ENCODE measurements around the gene AKT2. TPM values are rescaled to one million over a fixed set of nuclear protein-coding genes. Genes with fewer than 3 reads are reported as not detected.

Gene AKT2
- total RNA-seq, 1 experiment from 2014 or later = 150 TPM

- H4K8ac ChIP-seq (replicated peaks; ENCODE audit: insufficient read length, low read depth, low read length) = no peak overlapping the region
- no peak overlapping the region for H3K56ac ChIP-seq (ENCODE audit: insufficient read length, low read depth, low read length)
- Mint-ChIP-seq H3K36me3 (ENCODE audit: insufficient read depth in 1 of 3, low read depth in 3 of 3) (peaks cover 20 to 52% (median 44%) of the 10 kb centered on the region in 3 experiments), H3K4me1 (peaks cover 16% of the 10 kb centered on the region in 2 experiments), H3K4me3 (no peak overlapping the region), H3K27me3 (ENCODE audit: low read depth) (no peaks in the 10 kb centered on the region), H3K9me3 (no peaks in the 10 kb centered on the region), H3K27ac (no peak overlapping the region)
- H2BK120ac ChIP-seq (ENCODE audit: low read depth, low read length, poor library complexity, severe bottlenecking) = no peak overlapping the region
- H3K18ac ChIP-seq (ENCODE audit: insufficient read length, low read depth, low read length) = no peak overlapping the region
- H3K27ac ChIP-seq (ENCODE audit: insufficient read length, low read depth, low read length) = no peak overlapping the region
- H2BK12ac ChIP-seq (ENCODE audit: insufficient read length, low read depth, low read length) = no peak overlapping the region
- no peak overlapping the region for H3K14ac ChIP-seq (ENCODE audit: insufficient read depth, low read length)
- WGBS (ENCODE audit: extremely low coverage, insufficient read length, low lambda C conversion rate) = no CpG with 5 or more reads among the region's 9 CpGs
- no peaks in the 10 kb centered on the region for H3K9me3 ChIP-seq (ENCODE audit: control insufficient read depth, low read depth, low read length)
- no peak overlapping the region for H3K4me2 ChIP-seq (ENCODE audit: insufficient read depth, insufficient read length, low read length)
- H2BK15ac ChIP-seq (ENCODE audit: low read depth, low read length) = no peak overlapping the region
- no peaks in the 10 kb centered on the region for H3K23me2 ChIP-seq (ENCODE audit: insufficient read length, low read depth, low read length, poor library complexity, severe bottlenecking)
- no peak overlapping the region for H3K4ac ChIP-seq (ENCODE audit: low read depth, low read length)
- H4K5ac ChIP-seq (ENCODE audit: insufficient read length, low read depth, low read length) = no peak overlapping the region
- no peak overlapping the region for H2BK20ac ChIP-seq (ENCODE audit: low read depth, low read length, poor library complexity, severe bottlenecking)
- peaks cover 2% of the 10 kb centered on the region for H4K20me1 ChIP-seq (ENCODE audit: control insufficient read depth, insufficient read depth, insufficient read length)
- no peak for DNase-seq
- H3K27me3 ChIP-seq (ENCODE audit: insufficient read depth, low read length) = no peaks in the 10 kb centered on the region
- no peak overlapping the region for H2AK5ac ChIP-seq (ENCODE audit: insufficient read length, low read length)
- H2AFZ ChIP-seq (ENCODE audit: low read length) = no peak overlapping the region
- no peaks in the 10 kb centered on the region for H3K79me1 ChIP-seq (ENCODE audit: insufficient read depth, low read depth, low read length, poor library complexity, severe bottlenecking)
- TF ChIP-seq, protein P1, sequence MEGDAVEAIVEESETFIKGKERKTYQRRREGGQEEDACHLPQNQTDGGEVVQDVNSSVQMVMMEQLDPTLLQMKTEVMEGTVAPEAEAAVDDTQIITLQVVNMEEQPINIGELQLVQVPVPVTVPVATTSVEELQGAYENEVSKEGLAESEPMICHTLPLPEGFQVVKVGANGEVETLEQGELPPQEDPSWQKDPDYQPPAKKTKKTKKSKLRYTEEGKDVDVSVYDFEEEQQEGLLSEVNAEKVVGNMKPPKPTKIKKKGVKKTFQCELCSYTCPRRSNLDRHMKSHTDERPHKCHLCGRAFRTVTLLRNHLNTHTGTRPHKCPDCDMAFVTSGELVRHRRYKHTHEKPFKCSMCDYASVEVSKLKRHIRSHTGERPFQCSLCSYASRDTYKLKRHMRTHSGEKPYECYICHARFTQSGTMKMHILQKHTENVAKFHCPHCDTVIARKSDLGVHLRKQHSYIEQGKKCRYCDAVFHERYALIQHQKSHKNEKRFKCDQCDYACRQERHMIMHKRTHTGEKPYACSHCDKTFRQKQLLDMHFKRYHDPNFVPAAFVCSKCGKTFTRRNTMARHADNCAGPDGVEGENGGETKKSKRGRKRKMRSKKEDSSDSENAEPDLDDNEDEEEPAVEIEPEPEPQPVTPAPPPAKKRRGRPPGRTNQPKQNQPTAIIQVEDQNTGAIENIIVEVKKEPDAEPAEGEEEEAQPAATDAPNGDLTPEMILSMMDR (conservative IDR thresholded peaks at IDR 0.05) = no peak
- no peak overlapping the region for H3K23ac ChIP-seq (ENCODE audit: insufficient read length, low read depth, low read length)
- peaks cover 2% of the 10 kb centered on the region; the same call in 1 of the 2 replicates for H3K4me1 ChIP-seq (ENCODE audit: insufficient read depth, low read length)
- H2BK5ac ChIP-seq (ENCODE audit: insufficient read length, low read length) = no peak overlapping the region
- no peak overlapping the region for H4K91ac ChIP-seq (ENCODE audit: insufficient read length, low read depth, low read length)
- H3K79me2 ChIP-seq (ENCODE audit: insufficient read depth, low read length) = no peaks in the 10 kb centered on the region
- no peak overlapping the region for H3T11ph ChIP-seq (ENCODE audit: low read length)
- no peak overlapping the region for H3K9ac ChIP-seq (ENCODE audit: extremely low read depth, insufficient read length, low read length)
Measured at GRCh38 chr19:40257096-40257517, 28.0 kb downstream of the AKT2 start.
